Measurements from ENCODE around the gene PTPRC.

Gene PTPRC

GRCh38 chr1:198667186-198667585 is 28.3 kb downstream of the PTPRC start:
- no peak overlapping the region for H2AK5ac ChIP-seq (ENCODE audit: low read length)
- H3K4me1 ChIP-seq (ENCODE audit: control insufficient read depth, low read depth, low read length): no peaks in the 10 kb centered on the region
- no peak overlapping the region for H3K18ac ChIP-seq (ENCODE audit: low read length)
- no peak overlapping the region for H3K56ac ChIP-seq (ENCODE audit: low read length)
- no peak overlapping the region for H2BK120ac ChIP-seq (ENCODE audit: low read depth, low read length)
- no peak overlapping the region for H3K4me3 ChIP-seq (ENCODE audit: low read length)
- H4K5ac ChIP-seq (ENCODE audit: low read length): no peak overlapping the region
- H2BK15ac ChIP-seq (replicated peaks; ENCODE audit: low read depth): no peak overlapping the region
- H2BK5ac ChIP-seq (ENCODE audit: low read length): no peak overlapping the region
- H3K27ac ChIP-seq (ENCODE audit: low read depth, low read length): no peak overlapping the region
- H3K27me3 ChIP-seq (ENCODE audit: insufficient read depth, low read length, poor library complexity): no peaks in the 10 kb centered on the region
- no peak for DNase-seq
- H3K4ac ChIP-seq (ENCODE audit: low read depth, low read length): no peak overlapping the region
- no peak overlapping the region for H4K8ac ChIP-seq (ENCODE audit: low read depth, low read length)
- no peaks in the 10 kb centered on the region for H3K79me1 ChIP-seq (ENCODE audit: low read length)
- H3K79me2 ChIP-seq (ENCODE audit: control insufficient read depth, insufficient read depth, low read length): no peaks in the 10 kb centered on the region
- no peak overlapping the region for H3K4me2 ChIP-seq (ENCODE audit: low read length)
- H3K23ac ChIP-seq (ENCODE audit: low read length): no peak overlapping the region
- no peaks in the 10 kb centered on the region for H3K36me3 ChIP-seq (ENCODE audit: control insufficient read depth, insufficient read depth, low read length)
- H3K9ac ChIP-seq (ENCODE audit: low read length): no peak overlapping the region

GRCh38 chr1:198667807-198668206 is 29.0 kb downstream of the PTPRC start:
- H2AK5ac ChIP-seq (ENCODE audit: low read length): no peak overlapping the region
- no peak overlapping the region for H3K27ac ChIP-seq (ENCODE audit: low read depth, low read length)
- no peak overlapping the region for H3K4me2 ChIP-seq (ENCODE audit: low read length)
- H3K79me1 ChIP-seq (ENCODE audit: low read length): no peaks in the 10 kb centered on the region
- no peak overlapping the region for H3K4ac ChIP-seq (ENCODE audit: low read depth, low read length)
- H2BK5ac ChIP-seq (ENCODE audit: low read length): no peak overlapping the region
- H3K4me1 ChIP-seq (ENCODE audit: control insufficient read depth, low read depth, low read length): no peaks in the 10 kb centered on the region
- H3K79me2 ChIP-seq (ENCODE audit: control insufficient read depth, insufficient read depth, low read length): no peaks in the 10 kb centered on the region
- no peak overlapping the region for H3K56ac ChIP-seq (ENCODE audit: low read length)
- H4K8ac ChIP-seq (ENCODE audit: low read depth, low read length): no peak overlapping the region
- H3K36me3 ChIP-seq (ENCODE audit: control insufficient read depth, insufficient read depth, low read length): no peaks in the 10 kb centered on the region
- H2BK120ac ChIP-seq (ENCODE audit: low read depth, low read length): no peak overlapping the region
- H3K27me3 ChIP-seq (ENCODE audit: insufficient read depth, low read length, poor library complexity): no peaks in the 10 kb centered on the region
- H3K4me3 ChIP-seq (ENCODE audit: low read length): no peak overlapping the region
- H2BK15ac ChIP-seq (replicated peaks; ENCODE audit: low read depth): no peak overlapping the region
- H4K5ac ChIP-seq (ENCODE audit: low read length): no peak overlapping the region
- no peak overlapping the region for H3K23ac ChIP-seq (ENCODE audit: low read length)
- no peak for DNase-seq
- no peak overlapping the region for H3K18ac ChIP-seq (ENCODE audit: low read length)
- no peak overlapping the region for H3K9ac ChIP-seq (ENCODE audit: low read length)

GRCh38 chr1:198669023-198669698 is 30.3 kb downstream of the PTPRC start:
- H2BK120ac ChIP-seq (ENCODE audit: low read depth, low read length): no peak overlapping the region
- no peaks in the 10 kb centered on the region for H3K4me1 ChIP-seq (ENCODE audit: control insufficient read depth, low read depth, low read length)
- no peak overlapping the region for H3K4me3 ChIP-seq (ENCODE audit: low read length)
- H3K9ac ChIP-seq (ENCODE audit: low read length): no peak overlapping the region
- no peak overlapping the region for H2AK5ac ChIP-seq (ENCODE audit: low read length)
- no peaks in the 10 kb centered on the region for H3K79me1 ChIP-seq (ENCODE audit: low read length)
- H3K79me2 ChIP-seq (ENCODE audit: control insufficient read depth, insufficient read depth, low read length): no peaks in the 10 kb centered on the region
- no peak overlapping the region for H2BK5ac ChIP-seq (ENCODE audit: low read length)
- WGBS (ENCODE audit: extremely low coverage, insufficient coverage, low lambda C conversion rate): no CpG with 5 or more reads among the region's 5 CpGs
- H3K36me3 ChIP-seq (ENCODE audit: control insufficient read depth, insufficient read depth, low read length): no peaks in the 10 kb centered on the region
- H3K27ac ChIP-seq (ENCODE audit: low read depth, low read length): no peak overlapping the region
- H3K4me2 ChIP-seq (ENCODE audit: low read length): no peak overlapping the region
- no peak overlapping the region for H3K4ac ChIP-seq (ENCODE audit: low read depth, low read length)
- no peak overlapping the region for H2BK15ac ChIP-seq (replicated peaks; ENCODE audit: low read depth)
- H4K5ac ChIP-seq (ENCODE audit: low read length): no peak overlapping the region
- H4K8ac ChIP-seq (ENCODE audit: low read depth, low read length): no peak overlapping the region
- H3K23ac ChIP-seq (ENCODE audit: low read length): no peak overlapping the region
- no peak overlapping the region for H3K56ac ChIP-seq (ENCODE audit: low read length)
- H3K27me3 ChIP-seq (ENCODE audit: insufficient read depth, low read length, poor library complexity): no peaks in the 10 kb centered on the region
- DNase-seq: peak; percentile 31
- no peak overlapping the region for H3K18ac ChIP-seq (ENCODE audit: low read length)

GRCh38 chr1:198669771-198670170 is 30.9 kb downstream of the PTPRC start:
- no peak overlapping the region for H2BK5ac ChIP-seq (ENCODE audit: low read length)
- no peaks in the 10 kb centered on the region for H3K79me2 ChIP-seq (ENCODE audit: control insufficient read depth, insufficient read depth, low read length)
- WGBS (ENCODE audit: extremely low coverage, insufficient coverage, low lambda C conversion rate): no CpG with 5 or more reads among the region's 2 CpGs

DNA sequence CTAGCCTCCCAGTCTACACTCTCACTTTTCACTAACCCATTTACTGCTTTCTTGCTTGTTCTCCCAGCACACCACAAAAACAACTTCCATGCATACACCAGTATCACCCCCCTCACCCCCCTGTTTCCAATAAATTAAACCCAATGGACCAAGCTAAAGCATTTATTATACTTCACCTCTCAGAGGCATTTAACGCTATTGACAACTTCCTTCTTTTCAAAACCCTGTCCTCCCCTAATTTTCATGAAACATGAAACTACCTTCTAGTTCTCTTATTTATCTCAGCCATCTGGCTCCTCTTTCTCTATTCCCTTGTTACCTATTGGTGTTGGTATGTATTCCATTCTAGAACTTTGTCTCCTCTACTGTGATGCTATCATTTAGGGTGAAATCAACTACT is 32.3 kb downstream of the PTPRC start:
- no peak overlapping the region for H3K18ac ChIP-seq (ENCODE audit: low read length)
- H3K36me3 ChIP-seq (ENCODE audit: control insufficient read depth, insufficient read depth, low read length): no peaks in the 10 kb centered on the region
- H3K4me2 ChIP-seq (ENCODE audit: low read length): no peak overlapping the region
- no peak overlapping the region for H2BK120ac ChIP-seq (ENCODE audit: low read depth, low read length)
- DNase-seq: no peak
- no peaks in the 10 kb centered on the region for H3K79me1 ChIP-seq (ENCODE audit: low read length)
- no peak overlapping the region for H3K4me3 ChIP-seq (ENCODE audit: low read length)
- no peak overlapping the region for H2BK15ac ChIP-seq (replicated peaks; ENCODE audit: low read depth)
- WGBS (ENCODE audit: extremely low coverage, insufficient coverage, low lambda C conversion rate): no CpG with 5 or more reads among the region's 1 CpG
- H2BK5ac ChIP-seq (ENCODE audit: low read length): no peak overlapping the region
- H4K5ac ChIP-seq (ENCODE audit: low read length): no peak overlapping the region
- no peak overlapping the region for H4K8ac ChIP-seq (ENCODE audit: low read depth, low read length)
- no peak overlapping the region for H3K4ac ChIP-seq (ENCODE audit: low read depth, low read length)
- H3K27ac ChIP-seq (ENCODE audit: low read depth, low read length): no peak overlapping the region
- H2AK5ac ChIP-seq (ENCODE audit: low read length): no peak overlapping the region
- no peaks in the 10 kb centered on the region for H3K4me1 ChIP-seq (ENCODE audit: control insufficient read depth, low read depth, low read length)
- H3K79me2 ChIP-seq (ENCODE audit: control insufficient read depth, insufficient read depth, low read length): no peaks in the 10 kb centered on the region
- no peak overlapping the region for H3K56ac ChIP-seq (ENCODE audit: low read length)
- no peak overlapping the region for H3K23ac ChIP-seq (ENCODE audit: low read length)
- no peaks in the 10 kb centered on the region for H3K27me3 ChIP-seq (ENCODE audit: insufficient read depth, low read length, poor library complexity)
- no peak overlapping the region for H3K9ac ChIP-seq (ENCODE audit: low read length)

More at GRCh38 chr1:198669771-198670170, 30.9 kb downstream of the PTPRC start:
- H3K56ac ChIP-seq (ENCODE audit: low read length): no peak overlapping the region
- no peaks in the 10 kb centered on the region for H3K36me3 ChIP-seq (ENCODE audit: control insufficient read depth, insufficient read depth, low read length)
- no peak overlapping the region for H3K4ac ChIP-seq (ENCODE audit: low read depth, low read length)
- no peak overlapping the region for H3K9ac ChIP-seq (ENCODE audit: low read length)
- no peaks in the 10 kb centered on the region for H3K79me1 ChIP-seq (ENCODE audit: low read length)
- H3K23ac ChIP-seq (ENCODE audit: low read length): no peak overlapping the region
- no peaks in the 10 kb centered on the region for H3K27me3 ChIP-seq (ENCODE audit: insufficient read depth, low read length, poor library complexity)
- no peak overlapping the region for H3K4me3 ChIP-seq (ENCODE audit: low read length)
- no peak overlapping the region for H2BK15ac ChIP-seq (replicated peaks; ENCODE audit: low read depth)
- H2BK120ac ChIP-seq (ENCODE audit: low read depth, low read length): no peak overlapping the region
- DNase-seq: no peak
- H4K8ac ChIP-seq (ENCODE audit: low read depth, low read length): no peak overlapping the region
- H3K4me1 ChIP-seq (ENCODE audit: control insufficient read depth, low read depth, low read length): no peaks in the 10 kb centered on the region
- no peak overlapping the region for H2AK5ac ChIP-seq (ENCODE audit: low read length)
- H3K27ac ChIP-seq (ENCODE audit: low read depth, low read length): no peak overlapping the region
- H3K4me2 ChIP-seq (ENCODE audit: low read length): no peak overlapping the region
- H4K5ac ChIP-seq (ENCODE audit: low read length): no peak overlapping the region
- no peak overlapping the region for H3K18ac ChIP-seq (ENCODE audit: low read length)

DNA sequence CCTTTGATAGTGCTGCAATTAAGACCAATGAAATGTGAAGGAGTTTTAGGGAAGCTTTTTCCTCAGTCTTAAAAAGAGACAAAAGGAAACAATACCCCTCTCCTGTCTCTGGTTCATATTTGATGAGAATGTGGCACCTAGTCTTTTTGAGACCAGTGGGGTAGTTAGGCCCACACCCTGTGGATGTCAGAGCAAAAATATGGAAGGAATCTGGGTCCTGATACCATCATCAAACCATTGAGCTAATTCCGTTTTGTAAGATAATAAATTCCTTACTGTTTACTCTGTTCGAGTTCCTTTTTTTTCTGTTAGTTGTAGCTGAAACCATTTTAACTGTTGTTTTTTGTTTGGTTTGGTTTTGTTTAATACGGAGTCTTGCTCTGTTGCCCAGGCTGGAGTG is 33.3 kb downstream of the PTPRC start:
- no peak overlapping the region for H3K23ac ChIP-seq (ENCODE audit: low read length)
- no peak overlapping the region for H3K4me2 ChIP-seq (ENCODE audit: low read length)
- H3K36me3 ChIP-seq (ENCODE audit: control insufficient read depth, insufficient read depth, low read length): no peaks in the 10 kb centered on the region
- no peak overlapping the region for H3K9ac ChIP-seq (ENCODE audit: low read length)
- H3K4me1 ChIP-seq (ENCODE audit: control insufficient read depth, low read depth, low read length): no peaks in the 10 kb centered on the region
- H3K79me1 ChIP-seq (ENCODE audit: low read length): no peaks in the 10 kb centered on the region
- no peak overlapping the region for H3K56ac ChIP-seq (ENCODE audit: low read length)
- no CpG with 5 or more reads among the region's 3 CpGs for WGBS (ENCODE audit: extremely low coverage, insufficient coverage, low lambda C conversion rate)
- H3K18ac ChIP-seq (ENCODE audit: low read length): no peak overlapping the region
- no peak overlapping the region for H3K4ac ChIP-seq (ENCODE audit: low read depth, low read length)
- no peak overlapping the region for H3K4me3 ChIP-seq (ENCODE audit: low read length)
- no peak overlapping the region for H4K8ac ChIP-seq (ENCODE audit: low read depth, low read length)
- no peaks in the 10 kb centered on the region for H3K27me3 ChIP-seq (ENCODE audit: insufficient read depth, low read length, poor library complexity)
- DNase-seq: peak; percentile 39
- H3K27ac ChIP-seq (ENCODE audit: low read depth, low read length): no peak overlapping the region
- no peak overlapping the region for H2AK5ac ChIP-seq (ENCODE audit: low read length)
- no peak overlapping the region for H4K5ac ChIP-seq (ENCODE audit: low read length)
- H2BK5ac ChIP-seq (ENCODE audit: low read length): no peak overlapping the region
- H2BK120ac ChIP-seq (ENCODE audit: low read depth, low read length): no peak overlapping the region
- no peaks in the 10 kb centered on the region for H3K79me2 ChIP-seq (ENCODE audit: control insufficient read depth, insufficient read depth, low read length)
- H2BK15ac ChIP-seq (replicated peaks; ENCODE audit: low read depth): no peak overlapping the region

Data from mesendoderm (in vitro differentiated cells).